GM12891 (cell line): ENCODE measurements around the gene RNU6-9.

ENCODE experiments used
- POLR2AphosphoS5 ChIP-seq: IDR thresholded peaks from 2 replicates; pipeline ENCODE4 v1.6.1; 2011; ENCODE audit warnings: low read depth, low read length, control low read depth
- SPI1 ChIP-seq: IDR thresholded peaks from 2 replicates; pipeline ENCODE4 v1.6.1; 2011; ENCODE audit warnings: low read depth, low read length, control low read depth

- no peak for TF ChIP-seq SPI1
- TF ChIP-seq POLR2AphosphoS5, result no peak
Observed at GRCh38 chr19:929891-930258, 36.6 kb downstream of the RNU6-9 start.
